Stimulated activated CD4-positive, alpha-beta T cell treated with anti-CD3 and anti-CD28 coated beads, Interleukin-4, amount 100 ng/mL, for 4 hours (primary cell): ENCODE results near the gene TAS1R1.
"Not testable (repeated sequence)": the region's sequence is repeated elsewhere in the genome, so short reads cannot be mapped to it uniquely, and the experiment has no call there.

Source experiments
- DNase-seq, 2 experiments: peaks; one replicate each; pipeline ENCODE4 v3.0.0-alpha.2; 2020

The TAS1R1 gene

GRCh38 chr1:6523566-6523965, 31.5 kb upstream of the TAS1R1 start:
- DNase-seq: no peak

- DNase-seq: no peak
These were observed 28.8 kb upstream of the TAS1R1 start for GRCh38 chr1:6526316-6526715.

DNA sequence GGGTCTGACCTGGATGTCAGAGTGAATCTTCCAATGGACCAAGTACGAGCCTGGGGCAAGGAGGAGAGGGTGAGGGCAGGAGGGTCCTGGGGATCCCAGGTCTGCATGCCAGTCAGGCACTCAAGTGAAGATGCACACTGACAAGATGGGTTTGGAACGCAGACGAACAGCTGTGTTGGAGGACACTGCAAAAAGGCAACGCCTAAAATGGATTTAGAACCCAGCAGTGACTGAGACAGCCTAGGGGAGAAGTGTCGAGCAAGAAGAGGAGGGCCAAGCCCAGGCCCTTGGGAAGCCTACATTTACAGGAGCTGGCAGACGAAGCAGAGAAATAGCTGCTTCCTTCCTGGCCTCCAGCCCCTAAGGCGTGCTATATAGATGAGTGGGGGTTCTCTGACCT, 26.6 kb upstream of the TAS1R1 start:
- DNase-seq: no peak

DNA sequence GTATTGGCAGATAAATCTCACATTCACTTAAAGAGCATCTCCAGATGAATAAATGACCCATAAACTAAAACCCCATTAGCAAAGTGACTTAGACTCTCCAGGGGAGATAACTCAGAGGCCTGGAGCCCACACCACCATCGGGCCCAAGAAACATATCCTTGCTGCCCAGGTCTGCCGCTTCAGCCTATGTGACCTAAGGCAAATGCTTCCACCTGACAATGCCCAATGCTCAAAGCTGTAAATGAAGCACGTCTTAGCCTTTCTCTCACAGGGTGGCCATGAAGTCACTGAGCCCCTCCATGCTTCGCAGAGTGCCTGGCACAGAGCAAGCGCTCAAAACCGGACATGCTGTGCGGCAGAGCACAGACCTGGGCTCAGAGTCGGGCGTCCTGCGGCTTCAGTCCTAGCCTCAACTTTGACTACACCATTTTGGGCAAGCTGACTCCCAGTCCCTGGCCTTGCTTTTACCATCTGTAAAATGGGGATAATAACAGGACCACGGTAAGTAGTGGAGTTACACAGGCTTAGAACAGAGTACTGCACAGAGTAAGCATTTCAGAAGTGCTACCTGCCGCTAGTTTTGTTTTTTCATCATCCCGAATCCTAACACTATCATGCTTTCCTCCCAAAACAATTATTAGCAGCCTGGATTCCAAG, 24.5 kb upstream of the TAS1R1 start:
- DNase-seq: no peak

DNA sequence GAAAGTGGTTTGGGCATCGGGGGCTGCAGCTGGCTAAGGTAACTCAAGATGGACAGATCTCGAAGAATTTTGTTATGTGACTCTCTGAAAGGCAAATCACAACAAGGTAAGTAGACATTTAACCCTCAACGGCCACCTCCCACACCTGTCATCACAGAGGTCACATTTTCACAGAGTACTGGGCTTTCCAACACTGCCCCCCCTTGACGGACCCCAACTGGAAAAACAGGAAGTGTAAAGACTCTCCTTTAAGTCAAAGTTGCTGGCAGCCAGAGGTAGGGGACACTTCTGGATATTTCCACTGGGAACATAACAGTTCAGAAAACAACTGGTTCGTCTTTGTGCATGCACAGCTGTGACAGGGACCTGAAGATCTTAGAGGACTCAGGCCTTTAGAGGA, 23.1 kb upstream of the TAS1R1 start:
- DNase-seq: no peak

- no peak for DNase-seq
These were observed 20.8 kb upstream of the TAS1R1 start for GRCh38 chr1:6534248-6534822.

GRCh38 chr1:6535214-6535613, 19.9 kb upstream of the TAS1R1 start:
- no peak for DNase-seq

DNA sequence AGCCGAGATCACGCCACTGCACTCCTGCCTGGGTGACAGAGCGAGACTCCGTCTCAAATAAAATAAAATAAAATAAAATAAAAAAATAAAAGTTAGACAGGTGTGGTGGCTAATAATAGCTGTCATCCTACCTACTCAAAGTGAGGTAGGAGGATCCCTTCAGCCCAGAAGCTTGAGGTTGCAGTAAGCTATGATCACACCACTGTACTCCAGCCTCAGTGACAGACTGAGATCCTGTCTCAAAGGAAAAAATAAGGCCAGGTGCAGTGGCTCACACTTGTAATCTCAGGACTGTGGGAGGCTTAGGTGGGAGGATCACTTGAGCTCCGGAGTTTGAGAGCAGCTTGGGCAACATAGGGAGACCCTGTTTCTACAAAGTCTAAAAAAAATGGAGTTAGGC, 18.8 kb upstream of the TAS1R1 start:
- no peak for DNase-seq

- DNase-seq: no peak
These were observed 16.2 kb upstream of the TAS1R1 start for GRCh38 chr1:6538956-6539355.

DNA sequence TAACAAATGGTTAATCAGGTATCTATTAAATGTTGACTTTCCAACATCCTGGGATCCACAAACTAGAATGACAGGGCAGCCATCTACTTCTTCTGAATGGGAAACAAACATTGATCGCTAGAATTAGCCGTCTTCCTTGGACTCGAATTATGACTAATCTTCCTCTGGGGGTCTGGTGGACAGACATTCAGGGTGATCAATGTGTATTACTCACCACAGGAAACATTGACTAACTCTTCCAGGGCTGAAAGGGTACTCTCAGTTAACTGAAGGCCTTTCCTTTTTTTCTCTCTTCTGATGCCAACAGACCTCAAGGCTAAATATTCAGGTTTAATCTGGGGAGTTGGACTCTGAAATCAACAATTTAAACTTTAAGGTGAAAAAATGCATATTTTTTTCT, 10.3 kb upstream of the TAS1R1 start:
- DNase-seq: no peak

DNA sequence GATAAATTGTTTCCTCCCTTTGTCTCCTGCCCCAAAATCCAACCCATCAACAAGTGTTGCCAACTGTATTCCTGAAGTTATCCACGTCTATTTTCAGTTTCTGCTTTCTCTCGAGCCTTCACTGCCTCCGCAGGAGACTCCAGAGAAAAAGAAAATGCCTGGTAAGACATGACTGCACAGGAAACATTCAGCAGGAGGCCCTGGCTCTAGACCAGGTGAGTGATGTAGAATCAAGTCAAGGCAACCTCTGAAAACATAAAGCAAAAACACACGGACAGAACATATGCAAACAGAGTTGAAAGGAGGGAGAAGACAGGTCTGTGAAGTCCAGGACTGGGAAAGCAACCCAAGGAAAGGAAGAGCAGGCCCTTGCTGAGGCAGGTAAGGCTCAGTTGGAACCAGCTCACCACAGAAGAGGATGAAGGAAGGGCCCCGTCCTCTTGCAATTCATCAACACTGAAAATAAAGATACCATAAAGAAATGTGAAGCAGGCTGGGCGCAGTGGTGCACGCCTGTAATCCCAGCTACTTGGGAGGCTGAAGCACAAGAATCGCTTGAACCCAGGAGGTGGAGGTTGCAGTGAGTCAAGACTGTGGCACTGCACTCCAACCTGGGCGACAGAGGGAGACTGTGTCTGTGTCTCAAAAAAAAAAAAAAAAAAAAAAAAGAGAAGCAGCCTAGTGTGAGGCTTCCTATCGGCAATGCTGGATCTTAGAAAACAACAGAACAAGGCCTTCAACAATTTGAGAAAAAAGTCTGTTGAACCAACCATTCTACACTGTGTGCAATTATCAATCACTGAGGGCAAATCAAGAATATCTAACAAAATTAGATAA, 9.6 kb upstream of the TAS1R1 start:
- DNase-seq: peak in 1 of 2 experiments; percentile 10

DNA sequence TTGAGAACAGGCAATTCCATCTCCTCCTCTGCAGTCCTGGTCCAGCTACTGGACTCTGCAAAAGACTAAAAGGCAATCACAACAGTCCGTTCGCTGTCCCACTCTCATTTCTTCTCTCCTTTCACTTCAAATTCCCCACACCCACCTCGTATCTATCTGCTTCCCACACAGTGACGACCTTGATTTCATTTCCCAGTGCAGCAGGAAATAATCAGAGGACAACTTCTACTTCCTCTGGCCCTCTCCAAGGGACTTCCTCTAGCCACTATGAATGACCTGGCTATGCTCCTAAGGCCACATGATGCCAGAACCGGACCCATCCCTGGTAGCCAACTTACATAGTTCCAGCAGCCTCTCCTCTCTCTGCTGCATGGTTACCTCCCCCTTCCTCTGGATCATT, 8.8 kb upstream of the TAS1R1 start:
- DNase-seq: no peak

DNA sequence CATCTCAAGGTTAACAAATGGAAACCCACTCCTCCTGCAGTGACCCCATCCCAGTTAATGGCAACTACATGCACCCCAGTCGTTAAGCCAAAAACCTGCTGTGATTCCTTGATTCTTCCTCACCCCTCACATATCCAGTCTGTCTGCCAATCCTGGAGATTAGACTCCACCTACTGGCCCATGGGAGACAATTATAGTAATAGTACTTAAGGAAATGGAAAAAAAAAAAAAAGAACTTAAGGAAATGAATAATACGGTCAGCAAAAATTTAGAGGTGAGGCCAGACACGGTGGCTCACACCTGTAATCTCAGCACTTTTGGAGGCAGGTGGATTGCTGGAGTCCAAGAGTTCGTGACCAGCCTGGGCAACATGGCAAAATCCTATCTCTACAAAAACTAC, 7.8 kb upstream of the TAS1R1 start:
- no peak for DNase-seq

GRCh38 chr1:6554031-6554906, 838 bp upstream of the TAS1R1 start, which contains the start of gene NOL9:
Gene NOL9 (minus strand): TSS chr1:6554513. CDS start chr1:6554502, 11 bp downstream.
- DNase-seq: peak; percentile 92 to 94

GRCh38 chr1:6557597-6557996, 2.5 kb downstream of the TAS1R1 start:
- no peak for DNase-seq

DNA sequence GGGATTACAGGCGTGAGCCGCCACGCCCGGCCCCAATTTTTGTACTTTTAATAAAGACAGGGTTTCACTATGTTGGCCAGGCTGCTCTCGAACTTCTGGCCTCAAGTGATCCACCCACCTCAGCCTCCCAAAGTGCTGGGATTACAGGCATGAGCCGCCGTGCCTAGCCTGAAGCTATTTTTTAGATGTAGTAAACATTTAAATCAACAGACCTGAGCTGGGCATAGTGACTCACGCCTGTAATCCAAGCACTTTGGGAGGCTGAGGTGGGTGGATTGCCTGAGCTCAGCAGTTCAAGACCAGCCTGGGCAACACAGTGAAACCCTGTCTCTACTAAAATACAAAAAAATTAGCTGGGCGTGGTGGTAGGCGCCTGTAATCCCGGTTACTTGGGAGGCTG, 4.1 kb downstream of the TAS1R1 start:
- DNase-seq: not testable (repeated sequence)

DNA sequence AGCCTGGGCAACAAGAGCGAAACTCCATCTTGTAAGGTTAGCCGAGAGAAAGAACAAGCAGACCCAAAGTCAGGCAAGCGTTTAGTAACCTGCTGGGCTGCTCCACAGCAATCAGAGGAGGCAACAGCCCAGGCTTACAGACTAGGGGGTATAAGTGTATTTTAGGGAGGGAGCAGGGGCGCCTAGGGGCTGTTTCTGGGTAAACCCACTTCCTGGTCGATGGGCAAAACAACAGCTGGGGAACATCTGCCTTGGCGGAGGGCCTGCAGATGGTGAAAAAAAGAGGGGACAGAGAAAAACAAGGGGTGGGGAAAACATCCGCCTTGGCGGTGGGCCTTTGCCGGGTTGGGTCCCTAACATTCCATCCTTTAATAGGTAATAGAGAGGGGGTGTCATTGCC, 5.2 kb downstream of the TAS1R1 start:
- no peak for DNase-seq

- DNase-seq: no peak
These were observed 13.9 kb downstream of the TAS1R1 start for GRCh38 chr1:6569033-6569432.

- DNase-seq: no peak
These were observed 15.0 kb downstream of the TAS1R1 start for GRCh38 chr1:6570100-6570499.

DNA sequence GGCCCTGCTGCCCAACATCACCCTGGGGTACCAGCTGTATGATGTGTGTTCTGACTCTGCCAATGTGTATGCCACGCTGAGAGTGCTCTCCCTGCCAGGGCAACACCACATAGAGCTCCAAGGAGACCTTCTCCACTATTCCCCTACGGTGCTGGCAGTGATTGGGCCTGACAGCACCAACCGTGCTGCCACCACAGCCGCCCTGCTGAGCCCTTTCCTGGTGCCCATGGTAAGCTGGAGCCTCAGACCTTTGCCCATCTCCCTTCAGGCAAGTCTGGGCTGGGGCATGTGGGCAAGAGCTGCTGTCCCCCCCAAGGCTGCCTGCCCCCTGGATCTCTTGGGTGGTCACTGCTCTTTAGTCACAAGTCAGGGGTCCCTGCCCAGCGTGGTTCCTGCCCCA, 15.9 kb downstream of the TAS1R1 start:
- DNase-seq: no peak

DNA sequence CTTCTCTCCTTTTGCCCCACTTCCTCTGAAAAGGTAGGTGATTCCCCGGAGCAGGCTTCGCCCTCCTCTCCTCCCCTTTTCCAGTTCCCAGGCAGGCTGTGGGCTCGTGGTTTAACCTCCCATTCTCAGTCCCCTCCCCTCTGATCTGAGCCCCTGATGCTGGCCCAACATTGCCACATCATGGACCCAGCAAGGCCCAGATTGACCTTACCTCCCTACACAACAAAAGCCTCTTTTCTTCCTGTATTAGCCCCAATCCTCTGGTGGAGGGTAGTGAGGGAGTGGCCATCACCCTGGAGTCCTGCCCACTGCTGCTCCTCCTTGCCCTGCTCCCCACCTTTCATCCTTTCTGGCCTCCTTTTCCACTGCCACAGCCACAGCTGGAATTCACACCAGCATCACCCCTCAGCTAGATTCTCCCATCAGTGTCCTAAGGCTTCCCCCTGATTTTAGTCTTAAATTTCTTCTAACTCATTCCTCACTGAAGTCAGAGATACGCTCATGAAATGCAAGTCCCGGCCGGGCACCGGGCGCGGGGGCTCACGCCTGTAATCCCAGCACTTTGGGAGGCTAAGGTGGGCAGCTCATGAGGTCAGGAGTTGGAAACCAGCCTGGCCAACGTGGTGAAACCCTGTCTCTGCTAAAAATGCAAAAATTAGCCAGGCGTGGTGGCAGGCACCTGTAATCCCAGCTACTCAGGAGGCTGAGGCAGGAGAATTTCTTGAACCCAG, 17.7 kb downstream of the TAS1R1 start:
- DNase-seq: no peak

DNA sequence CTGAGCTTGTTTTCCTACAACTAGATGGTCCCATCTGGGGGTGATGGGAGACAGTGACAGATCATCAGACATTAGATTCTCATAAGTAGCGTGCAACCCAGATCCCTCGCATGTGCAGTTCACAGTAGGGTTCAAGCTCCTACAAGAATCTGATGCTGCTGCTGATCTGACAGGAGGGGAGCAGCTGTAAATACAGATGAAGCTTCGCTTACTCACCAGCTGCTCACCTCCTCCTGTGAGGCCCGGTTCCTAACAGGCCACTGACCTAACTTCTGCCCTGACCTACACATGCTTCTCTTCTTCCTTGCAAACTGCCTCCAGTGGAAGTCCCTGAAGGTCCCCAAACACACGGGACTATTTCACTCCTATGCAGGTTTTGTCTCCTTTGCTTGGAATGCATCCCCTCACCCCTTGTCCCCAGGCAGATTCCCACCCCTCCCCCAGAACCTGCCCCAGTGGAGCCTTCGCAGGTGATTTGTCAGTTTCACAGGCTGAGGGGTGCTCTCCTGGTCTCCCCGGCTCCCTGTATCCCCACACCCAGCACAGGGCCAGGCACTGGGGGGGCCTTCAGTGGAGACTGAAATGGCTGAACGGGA, 19.0 kb downstream of the TAS1R1 start:
- DNase-seq: no peak
